ENCODE measurements around the gene TBC1D22A.

The TBC1D22A gene

DNA sequence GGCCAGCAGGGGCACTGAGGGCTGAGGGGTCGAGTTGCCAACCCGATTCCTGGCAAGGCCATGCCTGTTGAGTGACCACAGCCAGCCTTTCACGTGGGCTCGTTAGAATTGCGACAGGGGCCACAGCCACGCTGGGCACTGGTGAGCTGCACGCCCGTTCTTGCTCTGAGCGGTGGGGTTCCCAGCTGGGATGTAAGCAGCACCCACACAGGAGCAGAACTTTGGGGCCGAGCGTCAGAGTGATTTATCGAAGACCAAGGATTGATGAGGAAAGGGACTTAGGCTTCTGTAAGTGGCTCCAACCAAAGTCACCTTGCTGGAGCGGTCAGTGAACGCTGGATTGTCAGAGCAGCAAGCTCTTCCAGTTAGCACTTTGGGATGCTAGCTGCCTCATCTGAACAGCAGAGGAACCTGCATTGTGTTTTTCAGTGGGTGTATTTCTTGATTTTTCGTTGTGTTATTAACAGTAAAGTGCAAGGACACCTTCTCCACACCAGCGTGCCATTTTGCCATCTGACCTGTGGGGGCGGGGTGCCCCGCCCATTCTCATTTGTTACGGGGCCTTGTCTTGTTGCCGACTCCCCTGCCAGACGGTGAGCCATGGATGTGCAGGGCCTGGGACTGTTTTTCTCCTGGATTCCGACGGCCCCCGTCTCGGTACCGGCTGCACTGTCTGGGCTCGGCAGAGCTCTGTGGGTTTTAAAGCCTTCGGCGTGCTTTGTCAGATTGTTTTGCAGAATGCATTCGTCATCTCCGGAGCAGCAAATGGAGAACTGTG, 202.5 kb downstream of the TBC1D22A start:
- DNase-seq = no peak

DNA sequence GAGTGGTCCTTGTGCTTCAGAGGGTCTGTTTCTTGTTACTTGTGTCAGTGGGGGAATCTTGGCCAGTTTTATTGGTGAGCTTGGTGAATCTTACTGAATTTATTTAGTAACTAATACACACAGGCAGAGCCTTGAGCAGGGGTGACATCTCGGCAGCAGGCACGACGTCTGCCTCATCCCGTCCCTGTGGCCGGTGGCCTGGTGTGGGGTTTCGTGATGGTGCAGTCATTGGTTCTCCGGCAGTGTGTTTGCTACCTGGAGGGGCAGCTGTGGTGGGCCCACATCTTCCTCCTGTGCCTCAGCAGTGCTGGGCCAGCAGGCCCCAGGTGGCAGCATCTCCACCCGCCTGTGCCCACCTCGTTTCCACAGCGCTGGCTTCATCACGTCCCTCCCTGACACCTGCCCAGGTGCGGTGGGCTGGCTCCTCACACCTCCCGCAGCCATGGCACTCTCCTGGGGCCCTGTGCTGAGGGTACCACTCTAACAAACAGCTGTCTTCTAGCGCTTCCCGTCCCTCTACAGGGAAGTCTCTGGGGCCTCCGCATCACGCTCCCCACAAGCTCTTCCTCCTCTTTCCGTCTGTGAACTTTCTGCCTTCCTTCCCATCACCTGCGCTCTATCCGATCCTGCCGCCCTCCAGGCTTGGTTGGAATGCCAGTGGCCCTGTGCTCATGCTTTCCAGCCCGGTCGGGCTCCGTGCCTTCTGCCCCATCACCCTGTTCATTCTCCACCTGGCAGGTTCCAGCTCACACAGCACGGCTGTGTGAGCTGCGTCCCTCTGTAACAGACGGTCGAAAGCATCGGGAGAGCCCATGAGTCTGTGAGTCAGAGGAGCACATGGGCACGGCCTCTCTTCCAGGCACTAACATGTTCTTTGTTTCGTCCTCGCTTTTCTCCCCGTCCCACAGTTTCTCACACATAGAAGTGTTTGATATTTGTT, 203.4 kb downstream of the TBC1D22A start:
- no peak for DNase-seq

DNA sequence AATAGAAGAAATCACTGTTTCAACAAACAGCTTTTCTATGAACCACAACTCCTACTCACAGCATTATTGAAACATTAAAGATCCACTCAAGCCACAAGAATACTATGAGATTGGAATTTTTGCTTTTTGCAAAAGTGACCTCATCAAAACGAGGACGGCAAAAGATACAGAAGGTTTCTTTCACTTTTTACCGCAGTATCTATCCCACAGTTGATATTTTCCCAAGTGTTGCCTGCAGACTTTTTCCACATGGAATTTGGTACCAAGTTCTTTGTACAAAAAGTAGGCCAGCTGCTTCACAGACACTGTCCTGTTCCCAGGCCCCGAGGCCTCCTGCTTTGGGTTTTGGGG, 204.0 kb downstream of the TBC1D22A start:
- DNase-seq = no peak

DNA sequence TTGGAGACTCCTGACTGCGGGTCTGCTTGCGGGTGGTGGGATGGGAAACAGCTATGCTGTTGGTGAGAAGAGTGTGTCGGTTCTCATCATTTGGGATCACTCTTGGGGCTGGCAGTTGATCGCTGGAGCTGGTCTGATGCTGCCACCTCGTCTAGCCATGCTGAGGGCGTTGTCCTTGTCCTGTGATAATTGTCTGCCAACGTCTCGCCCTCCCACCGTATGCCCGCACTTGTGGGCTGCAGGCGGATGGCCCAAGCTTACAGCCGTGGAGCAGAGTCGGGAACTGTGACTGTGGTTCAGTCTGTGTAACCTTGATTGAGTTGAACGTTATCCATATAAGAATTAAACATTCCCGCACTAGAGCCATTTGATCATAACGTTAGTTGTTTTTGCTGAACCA, 204.4 kb downstream of the TBC1D22A start:
- DNase-seq = no peak

DNA sequence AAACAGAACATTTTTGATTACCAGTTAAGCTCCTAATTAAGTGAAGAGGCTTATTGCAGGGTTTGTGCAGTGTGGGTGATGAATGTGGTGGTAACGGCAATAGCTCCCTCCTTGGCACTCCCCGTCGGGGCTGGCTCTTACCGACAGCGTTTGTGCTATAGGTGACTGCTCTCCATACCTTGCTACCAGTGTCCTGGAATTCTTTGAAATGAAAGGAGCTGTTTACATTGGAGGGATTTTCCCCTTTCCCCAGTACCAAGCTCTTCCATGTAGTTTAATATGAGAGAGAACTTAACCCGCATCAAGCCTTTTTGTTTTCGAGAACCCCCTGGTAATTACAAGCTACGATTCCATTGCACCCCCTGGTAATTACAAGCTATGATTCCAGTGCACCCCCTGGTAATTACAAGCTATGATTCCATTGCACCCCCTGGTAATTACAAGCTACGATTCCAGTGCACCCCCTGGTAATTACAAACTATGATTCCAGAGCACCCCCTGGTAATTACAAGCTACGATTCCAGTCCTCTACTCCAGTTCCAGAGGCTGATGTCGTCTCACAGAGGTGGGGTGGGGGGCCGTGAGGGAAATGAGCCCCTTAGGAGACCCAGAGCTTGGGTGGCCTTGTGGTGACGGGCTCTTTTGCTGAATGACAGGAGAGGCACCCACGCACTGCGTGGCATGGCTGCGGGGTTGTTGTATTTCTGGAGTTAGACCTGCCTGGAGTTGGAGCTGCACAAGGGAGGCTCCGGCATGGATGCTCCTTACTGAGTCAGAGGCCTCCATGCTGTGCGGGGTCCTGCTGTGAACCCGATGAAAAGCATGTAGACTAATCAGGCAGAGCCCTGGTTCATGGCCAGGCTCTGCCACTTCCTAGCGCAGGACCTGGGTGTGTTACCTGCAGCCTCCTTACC, 205.3 kb downstream of the TBC1D22A start:
- no peak for DNase-seq

DNA sequence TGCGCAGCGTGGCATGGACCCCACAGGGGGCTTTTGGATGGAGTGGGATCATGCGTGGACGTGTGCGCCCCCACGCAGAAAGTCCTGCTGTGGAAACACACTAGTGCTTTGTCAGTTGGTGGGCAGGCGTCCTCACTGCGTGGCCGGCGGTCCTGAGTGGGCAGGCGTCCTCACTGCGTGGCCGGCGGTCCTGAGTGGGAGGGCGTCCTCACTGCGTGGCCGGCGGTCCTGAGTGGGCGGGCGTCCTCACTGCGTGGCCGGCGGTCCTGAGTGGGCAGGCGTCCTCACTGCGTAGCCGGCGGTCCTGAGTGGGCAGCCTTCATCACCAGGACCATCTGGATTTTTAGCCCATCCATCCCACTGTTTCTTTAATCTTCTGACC, 205.9 kb downstream of the TBC1D22A start:
- DNase-seq = no peak

DNA sequence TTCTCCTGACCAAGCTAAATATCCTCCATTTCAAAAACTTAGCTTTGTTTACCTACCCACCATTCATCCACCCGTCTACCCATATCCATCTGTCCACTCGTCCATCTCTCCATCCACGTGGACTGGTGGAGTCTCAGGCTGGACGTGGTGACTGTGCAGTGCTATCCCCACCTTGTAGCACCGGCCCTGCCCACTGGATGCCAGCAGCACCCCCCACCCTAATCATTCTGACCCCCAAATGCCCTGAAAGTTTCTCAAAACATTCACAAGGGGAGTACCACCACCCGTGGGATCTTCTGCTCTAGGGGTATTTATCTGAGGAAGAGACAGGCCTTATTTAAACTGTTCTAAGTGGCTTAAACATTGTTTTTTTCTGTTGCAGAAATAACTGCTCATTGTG, 206.4 kb downstream of the TBC1D22A start:
- DNase-seq = no peak

DNA sequence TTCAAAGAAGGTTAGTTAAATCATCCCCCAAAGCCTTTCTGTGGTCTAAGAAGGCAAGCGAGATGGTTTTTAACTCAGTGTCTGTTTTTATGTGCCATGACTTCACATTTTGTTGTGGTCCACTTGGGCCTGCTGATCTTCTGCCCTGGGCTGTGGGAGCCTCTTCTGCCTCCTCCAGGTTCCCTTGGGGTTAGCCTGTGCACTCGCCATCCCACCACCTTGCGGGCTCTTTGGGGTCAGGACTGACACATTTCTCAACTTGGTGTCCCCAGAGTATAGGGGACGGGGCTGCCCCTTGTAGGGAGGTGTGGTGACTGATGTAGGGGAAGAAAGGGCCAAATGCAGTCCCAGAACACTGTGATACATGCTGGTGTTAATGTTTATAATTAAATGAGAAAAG, 207.0 kb downstream of the TBC1D22A start:
- no peak for DNase-seq

DNA sequence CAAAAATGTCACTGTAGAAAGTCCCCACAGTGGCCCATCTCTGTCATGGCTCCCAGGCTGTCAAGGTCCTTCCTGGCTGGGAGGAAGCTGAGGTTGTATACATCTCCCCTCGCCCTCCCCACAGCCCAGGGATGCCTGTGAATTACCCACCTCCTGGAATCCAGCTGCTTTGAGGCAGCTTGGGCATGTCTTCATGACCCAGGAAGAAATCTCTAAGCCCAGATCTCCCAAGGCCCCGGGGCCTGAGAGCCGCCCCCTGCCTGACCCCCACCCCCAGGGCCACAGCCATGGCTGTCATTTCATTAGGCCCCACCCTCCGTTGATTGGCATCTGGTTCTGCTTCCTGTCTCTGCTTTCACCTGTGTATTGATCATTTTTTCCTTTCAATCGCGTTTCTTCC, 207.5 kb downstream of the TBC1D22A start:
- DNase-seq = no peak

DNA sequence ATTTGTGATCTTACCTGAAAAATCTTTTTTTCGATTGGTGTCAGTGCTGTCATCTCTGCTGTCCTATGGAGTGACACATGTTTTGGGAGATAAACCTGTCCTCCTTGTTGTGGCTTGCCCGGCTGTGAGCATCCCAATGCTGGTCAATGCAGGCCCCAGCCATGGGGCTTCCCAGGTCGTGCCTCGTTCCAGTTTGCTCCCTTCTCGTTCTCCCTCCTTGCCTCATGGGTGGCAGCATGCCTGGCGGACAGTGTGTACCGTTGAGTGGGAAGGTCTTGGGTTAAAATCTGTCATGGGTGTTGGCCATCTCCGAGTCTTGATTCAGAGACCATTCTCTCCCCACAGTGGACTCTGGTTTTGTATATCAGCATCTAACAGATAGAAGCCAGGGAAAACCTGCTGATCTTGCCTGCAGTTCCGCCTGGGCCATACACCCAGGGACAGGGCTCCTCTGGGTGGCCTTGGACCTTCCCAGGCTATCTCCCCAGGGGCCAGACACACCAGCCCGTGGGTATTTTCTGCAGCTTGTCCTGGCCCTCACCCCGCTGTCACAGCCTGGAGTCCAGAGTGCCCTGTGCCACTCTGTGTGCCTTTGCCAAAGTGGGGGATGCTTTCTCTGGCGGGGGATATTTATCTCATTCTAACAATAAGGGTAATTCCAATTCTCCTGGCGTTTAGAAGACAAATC, 208.1 kb downstream of the TBC1D22A start:
- no peak for DNase-seq

DNA sequence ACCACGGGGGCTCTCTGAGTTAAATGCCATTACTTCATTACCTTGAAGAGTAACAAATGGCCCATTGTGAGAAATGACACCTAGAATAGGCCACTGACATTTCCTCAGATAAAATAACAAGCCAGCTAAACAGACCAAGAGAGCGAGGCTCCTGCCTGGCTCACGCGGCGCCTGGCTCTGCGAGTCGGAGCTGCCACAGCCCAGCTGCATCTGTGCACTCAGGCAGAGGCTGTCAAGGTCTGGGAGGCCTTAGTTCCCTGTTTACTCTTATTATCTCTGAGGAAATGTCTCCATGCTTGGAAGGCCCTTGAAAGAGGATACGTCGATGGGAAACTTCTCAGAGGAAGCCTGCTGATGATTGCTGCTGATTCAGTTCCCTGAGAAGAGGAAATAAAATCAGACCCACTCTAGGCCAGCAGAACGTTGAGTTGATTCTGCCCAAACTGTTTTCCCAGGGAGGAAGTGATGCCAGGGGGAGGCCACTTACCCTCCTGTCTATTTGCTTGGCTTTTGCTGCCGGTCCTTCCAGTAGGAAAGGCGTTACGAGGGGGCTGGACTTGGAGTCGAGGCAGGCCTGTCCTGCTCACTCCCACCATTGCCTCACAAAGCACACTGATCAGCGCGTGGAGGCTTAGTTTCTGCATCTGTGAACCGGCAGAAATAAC, 208.8 kb downstream of the TBC1D22A start:
- DNase-seq = peak; percentile 20 to 44

DNA sequence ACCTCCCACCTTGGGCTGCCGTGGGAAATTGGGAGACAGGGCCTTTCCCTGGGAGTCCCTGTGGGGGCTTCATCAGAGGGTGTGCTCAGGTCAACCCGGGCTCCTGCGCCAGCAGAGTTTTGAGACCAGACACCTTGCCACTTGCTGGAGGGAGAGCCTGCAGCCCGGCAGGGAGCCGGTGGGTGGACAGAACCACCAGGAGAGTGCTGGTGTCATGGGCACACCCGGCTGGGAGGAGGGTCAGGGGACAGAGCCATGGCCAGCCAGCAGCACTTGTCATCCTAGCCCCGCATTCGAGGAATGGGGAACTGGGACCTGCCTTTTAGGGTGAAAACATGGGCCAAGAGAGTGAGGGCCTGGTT, 209.3 kb downstream of the TBC1D22A start:
- DNase-seq = no peak

DNA sequence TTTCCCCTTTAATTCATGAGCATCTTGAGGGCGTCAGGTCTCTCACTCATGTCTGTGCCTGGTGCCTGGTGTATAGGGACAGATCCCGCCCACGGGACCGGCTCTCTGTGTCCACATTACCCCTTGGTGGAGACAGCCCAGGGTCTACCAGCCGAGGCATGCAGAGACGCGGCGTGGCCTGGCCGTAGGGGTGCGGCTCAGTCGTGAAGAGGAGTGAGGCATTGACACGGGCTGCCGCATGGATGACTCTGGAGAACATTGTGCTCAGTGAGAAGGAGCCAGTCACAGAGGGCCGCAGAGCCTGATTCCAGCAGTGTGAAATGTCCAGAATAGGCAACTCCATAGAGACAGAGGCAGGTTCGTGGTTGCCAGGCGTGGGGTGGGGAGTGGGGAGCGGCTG, 209.8 kb downstream of the TBC1D22A start:
- DNase-seq = no peak

DNA sequence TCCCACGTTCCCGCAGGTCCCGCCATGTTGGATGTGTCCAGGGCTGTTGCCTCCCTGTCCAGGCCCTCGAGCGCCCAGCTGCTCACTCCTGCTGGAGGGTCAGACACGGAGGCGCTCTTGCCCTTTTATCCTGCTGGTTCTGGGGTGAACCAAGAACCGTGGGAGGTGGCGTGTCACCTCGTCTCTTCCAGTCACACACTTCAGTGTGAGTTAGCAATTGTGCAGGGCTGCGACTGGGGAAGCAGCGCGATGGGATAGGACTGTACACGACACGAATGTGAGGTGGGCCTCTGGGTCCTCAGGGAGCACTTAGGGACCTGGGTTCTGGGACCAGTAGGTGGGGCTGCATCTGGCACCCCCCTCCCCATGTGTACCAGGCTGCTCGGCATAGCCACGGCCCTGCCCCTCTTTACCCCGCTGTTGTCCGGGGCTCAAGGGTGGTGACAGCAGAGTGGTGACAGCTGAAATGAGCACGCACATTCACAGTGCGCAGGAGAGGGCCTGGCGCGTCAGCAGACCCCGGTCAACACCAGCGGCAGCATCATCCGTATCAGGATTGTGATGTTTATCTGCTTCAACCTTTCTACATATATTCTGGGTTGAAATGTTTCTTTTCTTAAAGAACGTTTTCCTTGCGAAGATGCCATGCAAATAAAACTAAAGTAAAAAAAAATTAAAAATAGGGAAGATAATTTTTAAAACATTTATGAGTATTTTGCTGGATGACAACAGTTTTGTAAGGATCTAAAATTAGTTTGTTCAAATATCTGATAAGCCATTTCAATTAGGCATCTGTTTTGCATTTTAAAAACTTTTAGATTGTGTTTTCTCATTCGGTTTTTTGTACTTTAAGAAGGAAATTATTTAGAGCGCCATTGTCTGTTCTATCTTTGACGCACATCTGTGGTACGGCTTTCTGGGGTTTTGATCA, 210.7 kb downstream of the TBC1D22A start:
- no peak for DNase-seq

DNA sequence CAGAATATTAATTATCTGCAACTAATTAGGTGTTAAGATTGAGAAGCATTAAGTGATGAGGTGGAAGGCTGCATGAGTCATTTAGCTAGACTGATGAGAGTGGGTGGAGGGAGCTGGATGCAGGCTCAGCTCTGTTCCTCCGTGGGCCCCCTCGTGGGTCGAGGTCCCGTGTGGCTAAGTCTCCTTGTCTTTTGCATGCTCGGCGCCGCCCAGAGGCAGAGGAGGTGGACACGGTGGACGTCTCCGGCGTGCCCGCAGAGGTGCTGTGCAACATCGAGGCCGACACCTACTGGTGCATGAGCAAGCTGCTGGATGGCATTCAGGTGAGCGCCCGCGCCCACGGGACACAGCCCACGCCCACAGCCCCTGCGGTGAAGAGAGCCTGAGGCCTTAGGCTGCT, 211.6 kb downstream of the TBC1D22A start:
- DNase-seq = no peak

DNA sequence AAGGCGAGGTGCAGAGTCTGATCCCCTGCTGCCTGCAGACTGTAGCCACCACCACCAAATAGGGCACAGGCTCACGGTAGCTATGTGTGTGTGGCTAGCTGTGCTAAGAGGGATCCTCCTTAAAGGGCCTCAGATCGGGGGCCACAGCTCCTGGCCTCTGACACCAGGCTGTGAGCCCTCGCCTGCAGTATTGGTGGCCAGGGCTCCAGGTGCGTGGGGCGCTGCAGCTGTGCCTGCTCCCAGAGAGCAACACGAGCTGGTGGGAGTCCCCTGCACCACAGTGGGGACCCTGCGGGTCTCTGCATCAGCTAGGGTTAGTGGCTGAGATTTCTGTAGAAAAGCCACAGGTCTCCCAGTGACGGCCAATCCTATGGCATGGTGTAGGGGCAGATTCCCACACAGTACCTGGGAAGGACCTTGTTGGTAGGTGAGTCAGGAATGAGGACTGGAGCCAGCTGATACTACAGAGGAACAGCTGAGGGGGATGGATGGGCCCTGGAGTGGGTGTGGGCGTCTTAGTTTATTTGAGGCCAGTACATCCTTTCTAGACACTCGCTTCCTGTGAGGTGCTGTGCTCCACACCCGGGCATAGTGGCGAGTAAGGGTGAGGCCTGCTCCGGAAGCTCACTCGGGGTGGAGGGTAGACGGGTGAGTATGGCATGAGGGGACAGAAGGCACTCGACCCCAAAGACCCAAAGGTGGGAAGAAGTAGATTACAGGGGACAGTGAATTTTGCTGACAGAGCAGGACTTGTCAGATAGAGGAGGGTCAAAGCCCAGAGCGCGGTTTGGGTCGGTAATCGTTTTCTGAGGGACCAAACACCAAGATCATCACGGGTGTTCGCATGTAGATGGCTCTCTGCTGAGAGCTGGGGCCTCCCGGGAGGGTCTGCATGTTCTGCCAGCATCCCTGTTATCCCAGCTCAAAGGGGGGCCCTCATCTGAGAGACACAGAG, 212.5 kb downstream of the TBC1D22A start:
- DNase-seq = no peak

DNA sequence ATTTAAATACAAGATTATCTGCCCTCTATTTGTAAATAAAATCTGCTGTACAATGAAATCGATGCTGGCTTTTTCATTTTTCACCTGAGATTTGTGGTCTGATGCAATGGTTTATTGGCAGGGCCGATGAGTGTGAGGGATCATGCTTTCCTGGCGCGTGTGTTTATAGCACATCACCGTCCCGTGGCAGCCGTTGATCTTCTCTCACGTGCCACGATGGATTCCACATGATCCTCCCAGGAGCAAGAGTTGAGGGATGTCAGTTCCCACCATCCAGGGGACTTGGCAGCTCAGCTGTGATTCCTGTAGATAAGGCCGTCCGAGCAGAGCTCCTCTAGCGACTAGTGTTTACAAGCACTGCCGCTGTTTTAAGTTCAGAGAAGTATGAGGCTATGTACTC, 213.7 kb downstream of the TBC1D22A start:
- no peak for DNase-seq

DNA sequence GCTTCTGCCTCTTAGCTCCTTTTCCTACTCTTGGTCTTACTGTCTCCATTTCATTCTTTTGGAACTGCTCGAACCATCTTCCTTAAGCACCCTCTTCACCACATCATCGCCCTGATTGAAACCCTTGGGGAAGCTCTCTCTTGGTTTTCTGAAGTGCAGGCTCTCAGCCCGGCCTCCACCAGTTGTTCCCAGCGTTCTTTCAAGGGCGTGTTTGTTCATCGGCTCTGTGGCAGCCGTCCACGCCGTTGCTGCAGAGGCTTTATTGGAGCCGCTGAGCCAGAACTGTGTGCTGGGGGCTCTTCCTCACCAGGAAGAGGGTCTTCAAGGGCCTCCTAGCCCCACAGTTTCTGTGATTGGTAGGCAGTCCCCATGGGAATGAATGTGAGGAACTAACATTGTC, 214.1 kb downstream of the TBC1D22A start:
- no peak for DNase-seq

DNA sequence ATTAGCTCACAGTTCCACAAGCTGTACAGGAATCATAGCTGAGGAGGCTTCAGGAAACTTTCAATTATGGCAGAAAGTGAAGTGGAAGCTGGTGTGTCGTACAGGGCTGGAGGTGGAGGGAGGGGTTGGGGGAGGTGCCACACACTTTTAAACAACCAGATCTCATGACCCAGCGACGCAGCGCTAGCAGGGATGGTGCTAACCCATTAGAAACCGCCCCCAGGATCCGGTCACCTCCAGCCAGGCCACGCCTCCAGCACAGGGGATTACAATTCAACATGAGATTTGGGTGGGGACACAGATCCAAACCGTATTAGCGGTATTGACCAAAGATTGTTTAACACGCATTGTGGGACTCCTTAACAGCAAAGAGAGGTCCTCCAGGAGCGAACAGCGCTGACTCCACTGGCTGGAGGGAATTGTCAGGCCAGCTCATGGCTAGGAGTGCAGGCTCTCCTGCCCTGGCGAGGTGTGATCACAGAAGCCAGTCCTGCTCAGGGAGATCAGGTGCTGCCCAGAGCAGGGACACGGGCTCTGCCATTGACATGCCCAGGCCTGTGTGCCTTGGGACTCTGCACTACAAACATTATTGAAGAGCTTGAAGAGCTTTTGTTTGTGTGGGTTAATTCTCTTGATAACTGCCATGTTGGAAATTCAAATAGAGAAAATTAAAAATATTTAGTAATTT, 215.3 kb downstream of the TBC1D22A start:
- DNase-seq = no peak

Data from NCI-H2081 (cell line).